Measurements from ENCODE around the gene TMEM131.

TMEM131 gene

DNA sequence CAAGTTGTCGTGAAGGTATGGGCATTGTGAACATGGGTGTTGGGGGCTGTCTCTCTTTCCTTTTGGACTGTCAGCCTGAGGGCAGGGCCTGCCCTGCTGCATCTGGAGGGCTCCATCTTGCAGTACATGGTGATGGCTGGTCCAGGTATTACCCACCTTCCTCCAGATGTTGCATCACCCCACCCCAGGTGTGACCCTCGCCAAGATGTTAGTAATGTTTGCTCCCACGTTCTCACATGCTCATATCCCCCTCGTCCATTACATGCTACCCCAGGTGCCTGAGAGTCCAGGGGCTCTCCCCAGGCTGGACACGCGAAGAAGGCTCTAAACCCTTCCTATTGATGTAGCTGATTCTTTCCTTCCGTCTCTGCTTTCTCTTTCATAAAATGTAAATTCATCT lies 268.5 kb downstream of the TMEM131 start:
- DNase-seq = no peak

DNA sequence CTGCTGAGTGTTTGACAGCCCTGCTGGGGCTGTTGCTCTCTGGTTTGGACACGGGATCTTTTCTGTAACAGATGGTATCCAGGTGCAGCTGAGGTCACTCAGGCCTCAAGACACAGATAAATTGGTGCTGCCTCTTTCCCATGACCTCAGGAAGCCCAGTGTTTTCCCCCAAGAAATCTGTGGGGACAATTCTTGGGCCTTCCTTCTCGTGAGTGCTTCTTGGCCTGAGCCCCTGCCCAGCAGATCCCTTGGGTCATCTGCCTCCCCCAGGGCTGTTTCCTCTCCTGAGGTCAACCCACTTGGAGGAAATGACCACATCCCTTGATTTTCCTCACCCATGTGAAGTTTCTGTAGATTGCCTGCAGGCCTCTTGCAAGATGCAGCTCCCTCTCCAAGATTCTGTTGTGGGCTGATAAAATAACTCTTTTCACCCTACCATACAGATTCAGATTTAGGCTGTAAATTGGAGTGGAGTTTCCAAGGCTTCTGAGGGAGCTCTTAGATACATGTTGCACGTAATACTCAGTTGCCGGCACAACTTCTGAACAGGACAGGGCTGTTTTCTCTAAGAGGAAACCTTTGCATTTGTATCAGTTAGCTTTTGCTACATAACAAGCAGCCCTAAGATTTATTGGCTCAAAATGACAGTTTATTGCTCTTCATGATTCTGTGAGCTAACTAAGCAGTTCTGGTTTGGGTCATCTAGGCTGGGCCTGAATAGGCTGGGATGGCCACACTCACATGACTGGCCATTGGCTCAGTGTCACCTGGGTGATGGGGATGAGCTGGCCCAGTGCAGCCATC lies 269.3 kb downstream of the TMEM131 start:
- no peak for DNase-seq

DNA sequence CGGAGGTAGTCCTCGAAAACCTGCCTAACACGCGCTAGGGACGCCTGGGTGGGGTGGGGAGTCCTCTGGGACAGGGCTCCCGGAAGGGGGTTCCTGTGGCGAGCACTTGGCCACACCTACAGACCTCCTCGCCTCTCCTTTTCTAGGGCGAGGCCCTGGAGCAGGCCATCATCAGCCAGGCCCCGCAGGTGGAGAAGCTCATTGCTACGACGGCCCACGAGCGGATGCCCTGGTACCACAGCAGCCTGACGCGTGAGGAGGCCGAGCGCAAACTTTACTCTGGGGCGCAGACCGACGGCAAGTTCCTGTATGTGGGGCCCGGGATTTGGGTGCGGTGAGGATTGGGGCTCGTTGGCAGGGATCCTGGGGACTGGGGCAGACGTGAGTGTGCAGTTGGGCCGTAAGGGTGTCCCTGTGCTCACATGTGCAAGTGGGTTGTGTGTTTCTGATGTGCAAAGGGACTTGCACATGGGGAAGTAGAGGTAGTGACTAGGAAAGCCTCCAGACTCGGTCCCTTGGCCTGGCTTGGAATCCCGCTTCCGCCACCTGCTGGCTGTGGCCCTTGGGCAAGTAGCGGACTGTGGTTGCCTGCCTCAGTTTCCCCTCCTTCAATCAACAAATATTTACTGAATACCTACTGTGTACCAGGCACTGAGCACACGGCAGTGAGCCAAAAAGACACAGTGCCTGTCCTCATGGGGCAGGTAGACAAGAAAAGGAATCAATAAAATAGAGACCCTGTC lies 270.6 kb downstream of the TMEM131 start:
- DNase-seq = no peak

DNA sequence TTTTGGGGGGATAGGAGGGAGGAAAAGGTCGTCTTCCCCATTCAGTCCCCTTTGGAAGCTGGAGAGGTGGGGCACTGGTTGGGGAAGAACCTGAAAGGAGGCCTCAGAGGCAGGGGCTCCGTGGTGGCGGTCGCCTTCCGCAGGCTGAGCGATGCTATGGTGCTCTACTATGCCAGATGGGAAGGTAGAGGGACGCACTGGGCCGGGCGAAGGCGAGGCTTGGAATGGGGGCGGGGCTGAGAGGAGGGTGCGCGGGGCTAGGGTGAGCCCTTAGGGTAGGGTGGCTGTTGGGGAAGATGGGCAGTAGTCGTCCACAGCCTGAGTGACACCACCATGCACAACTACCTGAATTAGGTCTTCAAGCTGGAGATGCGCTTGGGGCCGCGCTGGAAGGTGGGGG lies 271.2 kb downstream of the TMEM131 start:
- DNase-seq = no peak

DNA sequence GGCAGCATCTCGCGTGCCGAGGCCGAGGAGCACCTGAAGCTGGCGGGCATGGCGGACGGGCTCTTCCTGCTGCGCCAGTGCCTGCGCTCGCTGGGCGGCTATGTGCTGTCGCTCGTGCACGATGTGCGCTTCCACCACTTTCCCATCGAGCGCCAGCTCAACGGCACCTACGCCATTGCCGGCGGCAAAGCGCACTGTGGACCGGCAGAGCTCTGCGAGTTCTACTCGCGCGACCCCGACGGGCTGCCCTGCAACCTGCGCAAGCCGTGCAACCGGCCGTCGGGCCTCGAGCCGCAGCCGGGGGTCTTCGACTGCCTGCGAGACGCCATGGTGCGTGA lies 271.7 kb downstream of the TMEM131 start:
- no peak for DNase-seq

DNA sequence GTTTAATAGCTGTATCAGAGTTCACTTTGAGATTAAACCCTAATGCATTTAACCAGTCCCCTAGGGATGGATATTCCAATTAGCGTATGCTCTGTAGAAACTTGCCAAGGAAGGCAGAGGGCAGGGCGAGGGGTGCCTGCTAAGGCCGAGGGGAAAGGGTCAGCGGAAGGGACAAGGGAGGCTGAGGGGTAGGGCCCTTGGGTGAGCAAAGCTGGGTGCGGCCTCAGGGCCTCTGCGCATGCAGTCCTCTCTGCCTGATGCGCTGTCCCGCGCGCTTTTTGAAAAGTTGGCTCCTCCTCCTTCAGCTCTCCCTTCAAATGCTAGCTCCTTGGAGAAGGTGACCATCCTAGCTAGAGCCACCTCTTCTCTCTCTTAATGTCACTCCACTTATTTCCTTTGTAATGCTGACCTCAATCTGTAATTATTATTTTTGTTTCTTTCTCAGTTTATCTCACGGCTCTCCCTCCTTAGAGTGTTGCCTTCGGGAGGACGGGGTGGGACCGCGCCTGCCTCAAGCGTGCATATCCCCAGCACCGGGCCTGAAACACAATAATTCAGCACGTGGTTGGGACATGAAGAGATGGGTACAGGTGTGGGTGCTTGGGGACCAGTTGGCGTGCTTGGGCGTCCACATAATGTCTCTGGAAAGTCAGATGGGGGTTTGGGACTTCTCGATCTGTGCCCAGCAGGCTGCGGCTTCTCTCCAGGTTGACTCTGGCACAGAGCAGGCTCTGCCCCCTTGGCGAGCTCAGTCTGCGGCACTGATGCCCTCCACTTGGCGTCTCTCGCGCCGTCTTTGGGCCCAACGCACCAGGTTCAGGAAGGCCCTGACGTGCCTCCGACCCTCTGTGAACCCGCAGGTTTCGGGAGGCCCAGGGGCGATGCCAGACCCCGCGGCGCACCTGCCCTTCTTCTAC lies 272.3 kb downstream of the TMEM131 start:
- DNase-seq = no peak

DNA sequence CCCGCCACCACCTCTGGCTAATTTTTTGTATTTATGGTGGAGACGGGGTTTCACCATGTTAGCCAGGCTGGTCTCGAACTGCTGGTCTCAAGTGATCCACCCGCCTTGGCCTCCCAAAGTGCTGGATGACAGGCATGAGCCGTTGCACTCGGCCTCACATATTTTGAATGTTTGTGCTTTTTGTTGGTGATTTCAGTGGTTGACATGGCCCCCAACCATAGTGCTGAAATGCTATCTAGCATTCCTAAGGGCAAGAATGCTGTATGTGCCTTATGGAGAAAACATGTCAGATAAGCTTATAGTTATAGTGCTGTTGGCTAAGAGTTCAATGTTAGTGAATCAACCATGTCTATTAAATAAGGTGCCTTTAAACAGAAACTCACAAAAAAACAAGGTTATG lies 273.5 kb downstream of the TMEM131 start:
- DNase-seq = no peak

DNA sequence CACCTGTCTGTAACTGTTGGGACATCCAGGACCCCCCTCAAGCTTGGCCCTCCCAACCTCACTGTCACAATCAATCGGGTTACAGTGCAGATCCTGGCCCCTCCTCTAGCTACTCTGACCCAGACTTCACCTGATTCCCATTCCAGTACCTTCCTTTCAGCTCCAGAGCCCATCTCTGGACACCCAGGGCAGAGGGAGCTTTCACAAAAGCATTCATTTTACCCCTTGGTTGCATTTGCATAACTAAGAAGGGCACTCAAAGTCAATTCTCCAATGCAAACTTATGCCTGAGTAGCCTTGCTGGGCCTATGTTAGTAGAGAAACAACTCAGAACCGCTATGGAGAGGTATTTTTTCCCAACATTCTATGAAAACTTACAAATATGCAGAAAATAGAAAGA lies 275.0 kb downstream of the TMEM131 start:
- no peak for DNase-seq

DNA sequence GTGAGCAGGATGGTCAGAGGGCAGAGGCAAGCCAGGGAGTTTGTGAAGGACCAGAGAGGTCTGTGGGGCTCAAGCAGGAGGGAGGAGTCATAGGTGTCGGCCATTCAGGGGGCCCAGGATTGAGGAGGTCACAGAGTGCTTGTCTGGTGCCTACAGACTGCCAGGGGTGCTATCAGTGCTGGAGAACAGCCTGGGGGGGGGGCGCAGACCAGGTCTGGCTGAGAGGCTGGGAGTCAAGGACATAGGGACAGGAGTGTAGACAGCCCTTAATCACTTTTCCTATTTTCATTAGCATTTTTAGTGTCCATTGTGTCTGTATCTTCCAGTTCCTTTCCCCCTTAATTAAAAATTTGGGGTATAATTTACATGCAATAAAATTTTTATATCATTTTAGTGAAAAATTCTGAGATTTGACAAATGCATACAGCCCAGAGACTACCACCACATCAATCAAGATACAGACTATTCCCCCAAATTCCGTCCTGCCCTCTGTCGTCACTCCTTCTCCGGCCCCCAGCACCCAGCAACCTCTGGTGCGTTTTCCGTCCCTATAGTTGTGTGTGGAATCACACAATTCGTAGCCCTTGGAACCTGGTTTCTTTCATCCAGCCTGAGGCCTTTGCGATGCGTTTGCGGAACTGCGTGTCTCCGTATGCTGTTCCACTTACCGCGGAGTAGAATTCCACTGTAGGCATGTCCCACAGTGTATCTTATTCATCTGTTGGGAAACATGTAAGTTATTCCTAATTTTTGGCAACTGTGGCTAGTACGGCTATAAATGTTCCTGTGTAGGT lies 276.2 kb downstream of the TMEM131 start:
- DNase-seq = no peak

DNA sequence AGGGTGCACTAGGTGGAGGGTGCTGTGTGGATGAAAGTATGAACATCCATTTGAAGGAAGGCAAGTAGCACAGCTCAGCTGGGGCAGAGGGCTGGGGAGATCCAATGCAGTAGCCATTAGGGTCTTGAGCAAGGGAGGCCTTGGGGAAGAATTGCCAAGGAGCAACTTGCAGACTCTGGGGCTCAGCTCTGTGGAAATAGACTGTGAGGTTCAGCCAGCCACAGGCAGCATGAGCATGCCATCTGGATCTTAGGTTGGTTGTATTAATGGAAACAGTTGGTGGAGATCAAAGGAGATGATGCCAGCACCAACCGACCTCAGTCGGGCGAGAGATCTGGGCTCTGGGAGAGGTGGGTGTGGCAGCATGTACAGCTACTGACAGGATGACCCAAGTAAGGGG lies 276.8 kb downstream of the TMEM131 start:
- no peak for DNase-seq

DNA sequence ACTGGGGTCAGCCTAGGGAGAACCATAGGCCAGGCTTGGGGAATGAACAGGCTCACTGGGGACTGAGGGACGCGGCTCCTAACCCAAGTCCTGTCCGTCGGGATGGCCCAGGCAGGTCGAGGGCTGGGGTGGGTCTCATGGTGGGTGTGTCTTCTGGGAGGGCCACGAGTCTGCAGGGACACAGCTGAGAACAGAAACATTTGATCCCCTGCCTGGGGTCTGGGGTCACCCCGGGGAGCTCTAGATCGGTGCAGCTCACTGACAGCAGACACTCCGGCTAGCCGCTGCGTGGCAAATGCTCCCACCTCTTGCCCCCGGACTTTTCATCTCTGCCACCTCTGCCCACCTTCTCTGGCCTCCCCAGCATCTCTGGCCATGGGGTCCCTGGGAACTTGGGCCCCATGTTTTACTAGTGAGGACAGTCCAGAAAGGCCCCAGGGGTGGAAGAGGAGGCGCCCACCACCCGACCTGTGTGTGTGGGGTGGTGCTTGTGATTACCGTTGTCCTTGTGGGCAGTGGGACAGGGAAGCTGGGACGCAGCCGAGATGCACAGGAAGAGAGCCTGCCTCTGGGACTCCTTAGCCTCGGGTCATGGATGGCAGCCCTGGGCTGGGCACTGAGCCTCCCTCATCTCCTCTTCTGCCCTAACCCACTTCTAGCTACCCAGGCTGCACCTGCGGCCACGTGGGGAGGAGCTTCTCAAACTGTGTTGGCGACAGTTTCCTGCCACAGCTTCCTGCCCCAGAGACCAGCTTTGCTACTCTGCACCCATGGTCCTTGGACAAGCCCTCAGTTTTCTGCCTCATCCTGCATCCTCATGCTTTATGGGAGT lies 277.5 kb downstream of the TMEM131 start:
- no peak for DNase-seq

DNA sequence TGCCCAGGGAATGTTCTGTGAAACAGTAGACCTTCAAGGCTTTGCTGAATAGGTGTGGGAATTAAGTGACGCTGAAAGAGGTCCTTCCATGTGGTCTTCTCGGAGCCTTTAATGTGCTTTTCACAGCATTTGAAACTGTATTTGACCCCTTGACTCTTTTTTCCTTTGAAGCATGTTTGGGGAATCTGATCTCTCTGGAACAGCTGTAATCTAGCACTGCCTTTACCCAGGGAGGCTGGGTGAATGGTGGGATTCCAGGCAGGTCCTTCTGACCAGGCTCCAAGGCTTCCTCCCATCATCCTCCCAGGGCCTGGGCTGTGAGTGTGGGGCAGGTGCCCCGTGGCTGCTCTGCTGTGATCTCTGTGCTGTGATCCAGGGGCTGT lies 278.1 kb downstream of the TMEM131 start:
- DNase-seq = no peak

DNA sequence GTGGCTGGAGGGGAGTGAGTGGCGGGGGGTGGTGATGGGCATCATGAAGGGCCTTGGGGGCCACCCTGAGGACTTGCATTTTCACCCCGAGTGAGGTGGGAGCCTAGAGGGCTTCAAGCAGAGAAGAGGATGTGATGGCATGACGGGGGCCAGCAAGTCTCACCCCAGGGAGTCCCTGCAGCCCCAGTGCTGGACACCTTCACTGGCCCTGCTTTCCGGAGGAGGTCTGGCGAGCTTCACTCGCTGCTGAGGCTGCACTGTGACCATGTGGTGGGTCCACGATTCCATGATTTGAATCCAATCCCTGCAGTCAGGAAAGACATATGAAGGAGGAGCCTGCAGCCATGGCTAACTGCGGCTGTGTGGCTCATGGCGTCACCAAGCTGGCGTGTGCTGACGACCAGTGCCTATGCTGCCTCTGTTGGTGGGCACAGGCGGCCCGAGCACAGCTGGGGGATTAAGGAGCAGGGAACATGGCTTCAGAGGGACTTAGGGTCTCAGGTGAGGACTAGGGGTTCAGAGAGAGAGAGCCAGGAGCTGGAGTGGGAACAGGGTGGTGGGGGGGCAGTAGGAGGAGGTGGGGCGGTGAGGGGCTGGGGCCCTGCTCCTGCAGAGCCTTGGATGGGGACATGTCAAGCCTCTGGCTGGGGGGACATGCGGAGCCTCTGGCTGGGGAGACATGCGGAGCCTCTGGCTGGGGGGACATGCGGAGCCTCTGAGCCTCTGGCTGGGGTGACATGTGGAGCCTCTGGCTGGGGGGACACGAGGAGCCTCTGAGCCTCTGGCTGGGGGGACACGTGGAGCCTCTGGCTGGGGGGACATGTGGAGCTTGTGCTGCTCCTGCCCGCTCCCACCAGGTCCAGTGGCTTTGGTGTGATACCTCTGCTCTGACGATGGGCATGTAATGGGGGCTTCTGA lies 278.8 kb downstream of the TMEM131 start:
- no peak for DNase-seq

DNA sequence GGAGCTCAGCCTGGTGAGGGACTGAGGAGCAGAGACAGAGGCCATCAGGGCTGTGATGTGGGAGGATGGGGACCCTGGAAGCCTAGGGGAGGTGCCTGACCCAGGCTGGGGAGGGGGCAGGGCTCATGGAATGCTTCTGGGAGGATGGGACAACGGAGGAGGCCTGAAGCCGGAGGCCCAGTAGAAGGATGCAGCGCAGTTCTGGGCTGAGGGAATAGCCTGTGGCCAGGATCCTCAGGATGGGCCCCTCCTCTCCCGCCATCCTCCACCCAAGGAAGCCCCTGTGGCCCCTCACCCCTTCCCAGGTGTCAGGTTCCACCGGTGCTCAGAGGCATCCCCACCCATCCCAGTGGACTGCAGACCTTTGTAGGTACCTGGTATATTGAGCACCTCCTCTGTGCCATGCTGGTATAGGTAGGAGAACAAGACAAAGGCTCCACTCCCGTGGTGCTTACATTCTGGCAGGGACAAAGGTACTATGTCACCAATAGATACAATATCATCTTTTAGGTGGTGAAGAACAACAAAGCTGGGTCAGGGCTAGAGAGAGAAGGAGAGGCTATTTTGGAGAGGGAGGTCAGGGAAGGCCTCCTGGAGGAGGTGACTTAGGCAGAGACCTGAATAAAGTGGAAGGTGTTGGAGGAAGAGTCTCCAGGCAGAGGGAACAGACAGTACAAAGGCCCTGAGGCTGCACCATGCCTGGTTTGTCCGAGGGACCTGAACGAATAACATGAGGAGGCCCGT lies 279.6 kb downstream of the TMEM131 start:
- no peak for DNase-seq

DNA sequence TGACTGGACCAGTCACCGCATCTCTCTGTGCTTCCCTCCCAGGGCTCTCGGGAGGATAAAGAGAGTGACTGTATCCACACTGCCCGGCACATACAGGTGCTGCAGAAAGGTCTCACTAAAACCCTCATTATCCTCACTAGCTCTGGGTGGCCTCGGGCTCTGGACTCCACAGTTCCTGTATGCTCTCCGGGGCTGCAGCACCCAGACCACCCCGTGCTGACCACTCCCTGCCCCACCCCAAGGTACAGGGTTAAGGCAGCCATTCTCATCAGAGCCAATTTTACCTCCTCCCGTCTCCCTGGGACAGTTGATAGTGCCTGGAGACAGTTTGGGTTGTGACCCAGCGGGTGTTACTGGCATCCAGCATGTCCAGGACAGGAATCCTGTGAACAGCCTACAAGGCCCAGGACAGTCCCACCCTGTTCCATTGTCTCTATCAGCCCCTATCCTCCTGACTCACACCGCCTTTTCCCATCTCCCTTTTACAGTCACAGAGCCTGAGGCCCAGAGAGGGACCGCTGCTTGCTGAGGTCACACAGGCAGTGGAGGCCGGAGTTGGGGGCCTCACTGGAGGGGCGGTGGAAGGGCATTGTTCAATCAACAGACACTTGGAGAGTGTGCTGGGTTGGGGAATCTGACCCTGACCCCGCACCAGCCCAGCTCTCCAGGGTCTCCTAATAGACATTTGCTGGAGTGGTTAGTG lies 280.6 kb downstream of the TMEM131 start:
- DNase-seq = no peak

DNA sequence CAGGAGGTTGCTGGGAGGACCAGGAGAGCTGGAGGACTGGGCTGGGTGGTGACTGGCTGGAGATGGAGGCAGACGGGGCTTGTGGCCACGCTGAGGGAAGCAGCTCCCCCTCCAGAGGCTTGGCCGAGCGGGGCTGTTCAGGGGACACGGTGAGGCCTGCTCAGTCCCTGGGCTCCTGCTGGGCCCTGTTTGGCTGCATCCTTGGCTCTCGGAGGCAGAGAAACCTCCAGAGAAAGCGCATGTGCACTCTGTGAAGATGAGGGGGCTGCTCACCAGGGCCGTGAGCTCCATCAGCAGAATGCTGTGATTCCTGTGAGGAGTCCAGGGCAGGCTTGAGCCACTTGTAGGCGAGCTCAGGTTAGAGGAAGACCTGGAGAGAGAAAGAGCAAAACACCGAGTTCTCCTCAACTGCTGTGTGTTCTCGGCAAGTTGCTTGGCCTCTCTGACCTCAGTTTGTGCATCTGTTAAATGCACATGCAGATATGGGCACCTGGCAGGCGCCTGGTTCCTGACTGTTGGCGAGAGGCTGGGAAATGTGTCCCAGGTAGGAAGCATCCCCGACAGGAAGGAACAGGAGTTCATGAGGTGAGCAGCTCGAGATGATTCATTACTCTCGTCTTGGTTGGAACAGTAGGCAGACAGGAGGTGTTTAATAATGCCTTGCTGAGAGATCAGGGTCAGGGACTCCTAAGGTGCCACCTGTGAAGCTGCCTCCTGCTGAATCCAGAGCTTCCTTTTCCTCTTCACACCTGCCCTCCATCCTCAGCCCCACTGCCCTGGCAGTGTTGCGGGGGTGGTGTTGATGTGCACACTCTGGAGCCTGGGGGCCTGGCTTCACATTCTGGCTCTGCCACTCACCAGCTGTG lies 281.4 kb downstream of the TMEM131 start:
- DNase-seq = no peak
